ENCODE results near the gene ARID1B. TPM values are rescaled to one million over a fixed set of nuclear protein-coding genes. Genes with fewer than 3 reads are reported as not detected.

Gene ARID1B
- total RNA-seq, 1 experiment from 2014 or later, result 35.6 TPM

DNA sequence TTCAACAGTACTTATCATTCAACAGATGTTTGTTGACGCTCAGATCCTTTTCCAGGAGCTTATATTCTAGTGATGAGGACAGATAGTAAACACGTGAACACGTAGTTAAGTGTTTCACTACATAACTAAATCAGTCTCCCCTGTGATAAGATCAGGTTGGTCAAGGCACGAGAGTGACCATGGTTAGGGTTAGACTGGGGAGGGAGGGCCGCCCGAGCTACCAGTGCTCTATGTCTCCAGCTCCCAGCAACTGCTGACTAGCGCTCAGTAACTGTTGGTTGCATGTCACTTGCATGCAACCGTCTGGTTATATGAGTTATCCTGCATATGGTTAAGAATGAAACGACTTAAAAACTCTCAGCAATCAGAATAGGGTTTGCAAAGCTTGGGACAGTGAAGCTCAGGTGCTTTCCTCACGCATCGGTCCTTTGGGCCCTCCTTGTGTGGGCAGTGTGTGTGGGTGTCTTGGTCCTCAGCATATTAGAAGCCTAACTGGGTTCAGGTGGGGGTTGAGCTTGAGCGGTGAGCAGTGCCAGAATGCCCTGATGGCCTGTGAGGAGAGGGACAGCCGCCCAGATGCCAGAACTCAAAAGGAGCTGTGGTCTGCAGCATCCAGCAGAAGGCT is 120.8 kb downstream of the ARID1B start:
- H3K27me3 ChIP-seq (ENCODE audit: insufficient read depth, low read length), result no peaks in the 10 kb centered on the region
- no peak overlapping the region for H3K9ac ChIP-seq (ENCODE audit: low read length)
- H3K79me2 ChIP-seq (ENCODE audit: insufficient read depth, low read length), result peaks cover 25% of the 10 kb centered on the region
- RAD21 ChIA-PET (ENCODE audit: low non-redundant PET in 1 of 2, low total read pairs in 2 of 2, uncharacterized antibody in 2 of 2, unreplicated experiment in 2 of 2), result no interaction called here
- POLR2A ChIA-PET, result no interaction called here
- TF ChIP-seq EZH2 (IDR thresholded peaks at IDR 0.05) (no peak), CBX3 (IDR thresholded peaks at IDR 0.05; ENCODE audit: low read depth) (no peak), TCF7L2 (IDR thresholded peaks at IDR 0.05; ENCODE audit: borderline replicate concordance, extremely low read depth, insufficient read depth, insufficient read length) (no peak), RAD21 (IDR thresholded peaks at IDR 0.05; ENCODE audit: low read depth) (no peak), POLR2AphosphoS5 (IDR thresholded peaks at IDR 0.05; ENCODE audit: low read depth, low read length) (no peak), SRF (IDR thresholded peaks at IDR 0.05; ENCODE audit: low read depth) (no peak), POLR2A (IDR thresholded peaks at IDR 0.05; ENCODE audit: borderline replicate concordance, extremely low read depth, insufficient read depth, insufficient read length) (no peak), EZH2phosphoT487 (IDR thresholded peaks at IDR 0.05; ENCODE audit: borderline replicate concordance) (no peak), SP1 (IDR thresholded peaks at IDR 0.05; ENCODE audit: low read depth) (no peak), FOSL1 (IDR thresholded peaks at IDR 0.05; ENCODE audit: low read depth) (no peak), ELF1 (IDR thresholded peaks at IDR 0.05; ENCODE audit: borderline replicate concordance, low read depth) (no peak), EGR1 (IDR thresholded peaks at IDR 0.05; ENCODE audit: low read depth) (no peak), JUND (IDR thresholded peaks at IDR 0.05) (no peak), SIN3A (IDR thresholded peaks at IDR 0.05; ENCODE audit: low read depth) (no peak)
- TF ChIP-seq, protein P1, sequence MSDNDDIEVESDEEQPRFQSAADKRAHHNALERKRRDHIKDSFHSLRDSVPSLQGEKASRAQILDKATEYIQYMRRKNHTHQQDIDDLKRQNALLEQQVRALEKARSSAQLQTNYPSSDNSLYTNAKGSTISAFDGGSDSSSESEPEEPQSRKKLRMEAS (IDR thresholded peaks at IDR 0.05), result no peak
- TF ChIP-seq, protein P2, sequence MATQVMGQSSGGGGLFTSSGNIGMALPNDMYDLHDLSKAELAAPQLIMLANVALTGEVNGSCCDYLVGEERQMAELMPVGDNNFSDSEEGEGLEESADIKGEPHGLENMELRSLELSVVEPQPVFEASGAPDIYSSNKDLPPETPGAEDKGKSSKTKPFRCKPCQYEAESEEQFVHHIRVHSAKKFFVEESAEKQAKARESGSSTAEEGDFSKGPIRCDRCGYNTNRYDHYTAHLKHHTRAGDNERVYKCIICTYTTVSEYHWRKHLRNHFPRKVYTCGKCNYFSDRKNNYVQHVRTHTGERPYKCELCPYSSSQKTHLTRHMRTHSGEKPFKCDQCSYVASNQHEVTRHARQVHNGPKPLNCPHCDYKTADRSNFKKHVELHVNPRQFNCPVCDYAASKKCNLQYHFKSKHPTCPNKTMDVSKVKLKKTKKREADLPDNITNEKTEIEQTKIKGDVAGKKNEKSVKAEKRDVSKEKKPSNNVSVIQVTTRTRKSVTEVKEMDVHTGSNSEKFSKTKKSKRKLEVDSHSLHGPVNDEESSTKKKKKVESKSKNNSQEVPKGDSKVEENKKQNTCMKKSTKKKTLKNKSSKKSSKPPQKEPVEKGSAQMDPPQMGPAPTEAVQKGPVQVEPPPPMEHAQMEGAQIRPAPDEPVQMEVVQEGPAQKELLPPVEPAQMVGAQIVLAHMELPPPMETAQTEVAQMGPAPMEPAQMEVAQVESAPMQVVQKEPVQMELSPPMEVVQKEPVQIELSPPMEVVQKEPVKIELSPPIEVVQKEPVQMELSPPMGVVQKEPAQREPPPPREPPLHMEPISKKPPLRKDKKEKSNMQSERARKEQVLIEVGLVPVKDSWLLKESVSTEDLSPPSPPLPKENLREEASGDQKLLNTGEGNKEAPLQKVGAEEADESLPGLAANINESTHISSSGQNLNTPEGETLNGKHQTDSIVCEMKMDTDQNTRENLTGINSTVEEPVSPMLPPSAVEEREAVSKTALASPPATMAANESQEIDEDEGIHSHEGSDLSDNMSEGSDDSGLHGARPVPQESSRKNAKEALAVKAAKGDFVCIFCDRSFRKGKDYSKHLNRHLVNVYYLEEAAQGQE (IDR thresholded peaks at IDR 0.05; ENCODE audit: low read depth), result no peak
- TF ChIP-seq, protein P3, sequence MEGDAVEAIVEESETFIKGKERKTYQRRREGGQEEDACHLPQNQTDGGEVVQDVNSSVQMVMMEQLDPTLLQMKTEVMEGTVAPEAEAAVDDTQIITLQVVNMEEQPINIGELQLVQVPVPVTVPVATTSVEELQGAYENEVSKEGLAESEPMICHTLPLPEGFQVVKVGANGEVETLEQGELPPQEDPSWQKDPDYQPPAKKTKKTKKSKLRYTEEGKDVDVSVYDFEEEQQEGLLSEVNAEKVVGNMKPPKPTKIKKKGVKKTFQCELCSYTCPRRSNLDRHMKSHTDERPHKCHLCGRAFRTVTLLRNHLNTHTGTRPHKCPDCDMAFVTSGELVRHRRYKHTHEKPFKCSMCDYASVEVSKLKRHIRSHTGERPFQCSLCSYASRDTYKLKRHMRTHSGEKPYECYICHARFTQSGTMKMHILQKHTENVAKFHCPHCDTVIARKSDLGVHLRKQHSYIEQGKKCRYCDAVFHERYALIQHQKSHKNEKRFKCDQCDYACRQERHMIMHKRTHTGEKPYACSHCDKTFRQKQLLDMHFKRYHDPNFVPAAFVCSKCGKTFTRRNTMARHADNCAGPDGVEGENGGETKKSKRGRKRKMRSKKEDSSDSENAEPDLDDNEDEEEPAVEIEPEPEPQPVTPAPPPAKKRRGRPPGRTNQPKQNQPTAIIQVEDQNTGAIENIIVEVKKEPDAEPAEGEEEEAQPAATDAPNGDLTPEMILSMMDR (IDR thresholded peaks at IDR 0.05 in 2 of 3, conservative IDR thresholded peaks at IDR 0.05 in 1 of 3; ENCODE audit: borderline replicate concordance in 1 of 3, insufficient read depth in 1 of 3, low read depth in 2 of 3, low read length in 2 of 3), result no peak
- TF ChIP-seq, protein P4, sequence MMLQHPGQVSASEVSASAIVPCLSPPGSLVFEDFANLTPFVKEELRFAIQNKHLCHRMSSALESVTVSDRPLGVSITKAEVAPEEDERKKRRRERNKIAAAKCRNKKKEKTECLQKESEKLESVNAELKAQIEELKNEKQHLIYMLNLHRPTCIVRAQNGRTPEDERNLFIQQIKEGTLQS (IDR thresholded peaks at IDR 0.05), result no peak
- H3K9me3 ChIP-seq (ENCODE audit: control insufficient read depth in 1 of 2, insufficient read depth in 1 of 2, low read depth in 1 of 2, low read length in 2 of 2), result no peaks in the 10 kb centered on the region
- H2AFZ ChIP-seq (ENCODE audit: low read depth, low read length, poor library complexity, severe bottlenecking), result no peak overlapping the region
- ATAC-seq (no peak), DNase-seq (ENCODE audit: low read depth, low spot score) (no peak)
- H3K4me1 ChIP-seq (ENCODE audit: control insufficient read depth in 1 of 2, insufficient read depth in 2 of 2, low read length in 2 of 2), result no peaks in the 10 kb centered on the region
- H3K36me3 ChIP-seq (ENCODE audit: control insufficient read depth in 1 of 2, insufficient read depth in 2 of 2, low read length in 2 of 2), result no peaks in the 10 kb centered on the region
- CTCF ChIA-PET, result no interaction called here
- H4K20me1 ChIP-seq (ENCODE audit: insufficient read depth), result no peaks in the 10 kb centered on the region; the same call in 1 of the 2 replicates
- no peak overlapping the region for H3K4me2 ChIP-seq (ENCODE audit: low read length)
- no peaks in the 10 kb centered on the region for H3K9me2 ChIP-seq (ENCODE audit: insufficient read depth)
- intact Hi-C loops (cut with micrococcal nuclease), result no loop called here
- no peak overlapping the region for H3K27ac ChIP-seq (ENCODE audit: low read depth, low read length)
- H3K4me3 ChIP-seq (replicated peaks in 1 of 2; ENCODE audit: low read depth in 1 of 2, low read length in 2 of 2), result no peak overlapping the region
- no TSS peak for BruUV-seq (replicated peaks)
